NCI-H146 (cell line): Measurements from ENCODE around the gene ELK3.

ENCODE experiments used
- DNase-seq: peaks from one replicate; lab custom pipeline; 2025; lab: John Stamatoyannopoulos, UW

Gene ELK3

GRCh38 chr12:96189781-96190180 is 4.4 kb upstream of the ELK3 start:
- DNase-seq = no peak

GRCh38 chr12:96190413-96191108 is 3.6 kb upstream of the ELK3 start:
- no peak for DNase-seq

GRCh38 chr12:96192926-96193573 is 1.1 kb upstream of the ELK3 start:
- DNase-seq = no peak

DNA sequence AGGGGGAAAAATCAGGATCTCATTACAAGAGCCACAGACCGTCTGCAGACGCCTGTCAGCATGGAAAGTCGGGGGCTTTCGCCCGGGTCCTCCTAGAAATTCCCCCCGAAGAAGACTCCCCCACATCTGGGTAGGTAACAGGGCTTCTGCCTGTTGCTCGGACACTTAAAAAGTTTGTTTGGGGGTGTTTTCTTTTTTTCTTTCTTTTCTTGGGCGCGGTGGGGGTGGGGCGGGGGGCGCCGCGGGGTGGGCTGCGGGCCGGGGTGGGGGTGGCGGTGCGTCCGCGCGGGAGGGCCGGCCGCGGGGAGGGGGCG is 358 bp downstream of the ELK3 start:
- no peak for DNase-seq

- DNase-seq = peak; percentile 24
Observed at GRCh38 chr12:96194971-96195844, 1.0 kb downstream of the ELK3 start.

GRCh38 chr12:96195845-96196451 is 1.8 kb downstream of the ELK3 start:
- no peak for DNase-seq

- DNase-seq = no peak
Observed at GRCh38 chr12:96196781-96197180, 2.6 kb downstream of the ELK3 start.

DNA sequence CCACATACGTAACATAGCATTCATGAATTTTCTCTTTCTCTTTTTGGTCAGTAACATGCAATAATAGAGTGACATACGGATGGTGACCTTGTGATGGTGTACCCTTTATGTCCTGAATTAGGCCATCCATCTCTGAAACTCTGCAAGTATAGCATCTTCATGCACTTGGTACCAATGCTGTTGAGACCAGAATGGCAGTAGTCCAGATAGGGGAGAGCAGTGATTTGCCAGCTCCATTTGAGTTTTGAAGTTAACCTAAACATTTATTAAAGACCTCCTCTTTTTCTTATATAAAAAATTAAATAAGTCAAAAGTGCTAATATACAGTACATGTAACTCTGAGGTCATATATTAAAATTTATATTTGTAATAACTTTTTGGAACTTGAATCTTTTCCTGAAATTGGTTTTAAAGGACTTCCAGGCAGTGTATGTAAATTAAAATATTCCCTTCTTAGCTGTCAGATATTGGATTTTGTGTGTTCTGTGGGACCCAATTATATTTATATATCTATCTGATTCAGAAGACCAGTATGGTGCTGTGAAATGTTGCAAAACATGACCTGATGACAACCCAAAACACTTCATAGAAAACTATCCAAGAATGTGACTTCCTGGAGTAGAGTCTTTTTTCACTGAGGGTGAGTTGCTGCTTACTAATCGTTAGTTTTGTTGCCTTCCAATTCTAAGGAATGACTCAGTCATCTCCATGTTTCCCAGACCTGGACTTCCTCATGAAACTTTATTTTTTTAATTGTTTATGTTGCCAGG is 3.5 kb downstream of the ELK3 start:
- no peak for DNase-seq

GRCh38 chr12:96198965-96199364 is 4.8 kb downstream of the ELK3 start:
- no peak for DNase-seq

DNA sequence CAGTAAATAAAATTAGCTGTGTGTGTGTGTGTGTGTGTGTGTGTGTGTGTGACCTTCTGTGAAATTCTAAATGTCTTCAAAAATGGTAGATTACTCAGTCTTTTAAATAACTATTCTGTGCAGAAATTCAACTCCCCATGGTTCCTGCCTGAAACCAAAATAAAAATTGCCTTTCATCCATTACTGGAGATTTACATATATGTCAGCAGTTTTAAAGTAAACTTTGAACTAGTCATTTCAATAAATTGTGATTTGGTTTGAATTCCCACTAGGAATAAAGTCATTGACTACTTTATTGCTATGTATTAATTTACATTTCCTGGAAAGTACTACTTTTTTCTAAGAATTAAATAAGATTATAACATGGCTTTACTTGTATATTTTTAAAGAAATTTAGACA is 5.3 kb downstream of the ELK3 start:
- DNase-seq = no peak

DNA sequence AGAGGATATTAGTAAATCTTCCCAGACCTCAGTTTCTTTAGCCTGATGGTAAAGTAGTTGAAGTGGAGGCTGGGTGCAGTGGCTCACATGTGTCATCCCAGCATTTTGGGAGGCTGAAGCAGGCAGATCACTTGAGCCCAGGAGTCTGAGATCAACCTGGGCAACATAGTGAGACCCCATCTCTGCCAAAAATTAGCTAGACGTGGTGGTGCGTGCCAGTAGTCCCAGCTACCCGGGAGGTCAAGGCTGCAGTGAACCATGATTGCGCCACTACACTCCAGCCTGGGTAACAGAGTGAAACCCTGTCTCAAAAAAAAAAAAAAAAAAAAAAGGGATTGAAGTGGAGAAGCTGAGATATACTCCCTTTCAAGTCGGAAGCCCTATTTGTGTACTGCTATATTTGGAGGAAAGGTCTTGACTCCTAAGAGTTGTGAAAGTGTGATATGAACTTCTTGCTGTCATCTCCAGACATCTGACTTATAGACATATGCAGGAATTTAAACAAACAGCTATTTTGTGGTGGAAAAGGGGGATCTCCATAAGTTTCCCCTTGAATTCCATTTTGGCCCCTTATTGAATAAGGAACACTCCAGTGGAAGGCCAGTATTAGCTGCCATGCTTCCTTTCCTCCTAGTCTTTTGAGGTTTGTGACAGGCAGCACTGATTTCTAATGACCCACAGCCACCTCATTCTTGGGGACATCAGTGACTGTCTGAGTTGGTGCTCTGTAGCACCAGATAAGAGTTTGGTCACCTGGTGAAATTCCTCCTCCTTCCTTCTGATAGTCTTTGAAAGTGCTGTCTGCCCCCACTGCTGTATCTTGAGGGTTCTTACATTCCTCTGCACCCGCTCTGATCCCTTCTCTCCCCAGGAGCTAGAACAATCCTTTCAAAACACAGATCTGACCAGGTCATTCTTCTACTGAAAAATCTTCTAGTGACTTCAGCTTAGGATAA is 7.4 kb downstream of the ELK3 start:
- no peak for DNase-seq

GRCh38 chr12:96204381-96204780 is 10.2 kb downstream of the ELK3 start:
- no peak for DNase-seq

DNA sequence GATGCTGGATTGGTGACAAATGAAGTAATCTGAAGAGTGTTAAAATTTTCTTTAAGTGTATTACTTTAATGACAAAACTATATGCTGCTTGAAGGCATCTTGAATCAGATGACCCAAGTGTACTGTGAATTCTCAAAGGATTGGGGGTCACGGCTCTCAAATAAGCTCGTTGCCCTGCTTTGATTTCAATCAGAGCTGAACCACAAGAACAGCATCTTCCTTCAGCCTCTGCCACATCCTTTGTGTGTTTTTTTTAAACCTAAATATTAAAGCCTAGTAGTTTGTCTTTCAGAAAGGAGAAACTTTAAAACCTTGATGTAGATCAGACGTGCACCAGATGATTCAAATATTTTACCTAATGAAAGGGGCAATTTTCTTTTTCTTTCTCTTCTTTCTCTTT is 11.7 kb downstream of the ELK3 start:
- DNase-seq = no peak

DNA sequence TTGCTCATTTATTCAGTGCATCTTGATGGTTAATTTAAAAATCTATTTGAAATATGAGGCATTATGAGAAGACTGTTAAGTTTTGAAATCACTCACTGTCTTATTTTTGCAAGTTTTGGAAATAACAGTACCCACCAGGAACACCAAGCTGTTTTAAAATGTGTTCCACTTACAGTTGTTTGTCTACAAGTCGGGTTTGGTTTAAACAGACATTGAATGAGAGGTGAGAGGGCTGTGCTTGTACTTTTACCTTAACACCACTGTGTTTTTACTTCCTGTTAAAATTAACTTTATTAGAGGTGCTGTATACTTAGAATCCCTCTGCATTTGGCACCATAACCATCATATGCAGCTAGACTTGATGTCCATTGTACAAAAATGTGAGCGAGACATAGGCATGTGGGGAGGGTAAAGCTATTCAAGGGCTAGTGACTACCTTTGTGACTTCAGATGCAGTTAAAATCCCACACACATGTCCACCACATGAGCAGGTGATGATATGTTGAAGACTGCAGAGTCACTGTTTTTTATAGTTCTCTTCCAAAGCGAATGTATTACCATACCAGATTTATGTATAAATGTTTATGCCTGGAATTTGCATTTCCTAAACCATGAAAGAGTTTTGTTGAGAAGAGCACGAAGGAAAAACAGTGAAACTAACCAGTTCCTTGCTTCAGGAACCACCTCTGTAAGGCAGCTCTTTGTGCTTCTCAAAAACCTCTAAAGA is 12.9 kb downstream of the ELK3 start:
- DNase-seq = no peak

DNA sequence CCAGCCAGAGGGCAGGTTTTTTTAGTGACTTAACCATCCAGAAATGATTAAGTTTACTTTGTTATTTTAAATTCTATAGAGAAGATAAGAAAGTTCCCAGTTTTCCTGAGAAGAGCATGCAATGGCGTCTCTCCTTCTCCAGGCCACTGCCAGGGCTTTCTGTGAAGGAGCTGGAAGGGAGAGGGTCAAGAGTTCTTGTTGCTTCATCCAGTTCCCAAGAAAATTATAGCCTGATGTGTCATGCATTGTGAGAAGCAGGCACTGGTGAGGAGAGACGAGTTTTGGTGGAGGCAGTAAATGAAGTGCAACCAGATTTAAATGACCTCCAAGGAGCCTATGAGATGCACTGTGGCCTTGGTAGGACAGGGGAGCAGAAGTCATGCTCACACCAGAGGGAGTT is 14.2 kb downstream of the ELK3 start:
- DNase-seq = no peak

DNA sequence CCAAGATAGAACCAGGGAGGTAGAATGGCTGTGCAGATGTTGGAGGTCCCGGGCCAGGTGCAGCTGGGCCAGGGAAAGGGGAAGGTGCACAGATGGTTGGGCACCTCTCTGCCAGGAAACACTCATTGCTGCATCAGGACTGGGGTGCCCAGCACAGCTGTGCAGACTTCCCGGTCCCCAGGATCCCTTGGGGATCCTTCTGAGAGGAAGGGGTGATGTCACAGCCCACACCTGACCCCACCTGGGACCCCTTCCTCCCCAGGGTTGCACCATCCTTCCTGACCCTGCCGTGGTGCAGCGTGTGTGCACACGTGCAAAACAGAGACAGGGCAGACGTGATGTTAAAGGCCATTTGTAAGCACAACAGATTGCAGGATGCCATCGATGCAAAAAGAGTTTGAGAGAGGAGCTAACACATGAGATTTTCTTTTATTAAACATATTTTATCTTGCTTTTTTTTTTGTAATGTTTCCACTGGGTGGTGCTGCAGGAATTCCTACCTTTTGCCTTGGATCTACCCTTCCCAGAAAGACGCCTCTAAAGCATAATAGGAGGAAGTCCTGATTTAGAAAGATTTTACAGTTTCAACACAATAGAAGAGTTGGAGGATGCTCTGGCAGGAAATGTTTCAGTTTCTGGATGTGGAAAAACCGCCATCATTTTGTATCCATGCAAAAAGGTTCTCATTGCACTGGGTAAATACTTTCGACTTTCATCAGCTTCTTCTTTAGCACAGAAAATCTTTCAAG is 14.8 kb downstream of the ELK3 start:
- DNase-seq = no peak

DNA sequence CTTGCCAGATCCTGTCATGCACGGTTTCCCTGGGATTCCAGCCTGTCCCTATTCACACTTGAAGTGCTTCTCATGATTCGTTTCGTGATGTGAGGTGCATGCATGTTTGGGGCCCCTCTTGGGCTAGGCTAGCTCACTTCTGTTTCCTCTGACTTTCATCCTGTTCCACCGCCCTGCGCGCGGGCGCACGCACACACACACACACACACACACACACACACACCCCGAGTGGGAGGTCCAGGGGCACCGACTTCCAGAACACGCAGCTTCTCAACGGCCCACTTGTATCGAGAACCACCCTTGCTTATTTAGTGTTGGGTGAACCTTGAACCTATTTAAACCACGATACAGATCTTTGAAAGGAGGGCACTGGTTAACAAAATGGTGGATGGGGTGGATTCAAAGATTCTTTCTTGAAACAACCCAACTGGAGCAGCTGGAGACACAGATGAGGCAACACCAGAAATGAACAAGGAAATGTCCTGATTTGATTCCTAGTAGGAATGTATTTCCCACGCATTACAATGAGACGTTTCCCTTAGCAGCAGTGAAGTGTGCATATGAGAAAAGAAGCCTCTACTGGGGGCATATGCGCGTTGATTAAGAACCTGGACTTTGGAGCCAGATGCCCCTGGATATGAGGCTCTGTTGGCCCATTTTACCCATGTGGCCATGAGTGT is 16.3 kb downstream of the ELK3 start:
- no peak for DNase-seq

DNA sequence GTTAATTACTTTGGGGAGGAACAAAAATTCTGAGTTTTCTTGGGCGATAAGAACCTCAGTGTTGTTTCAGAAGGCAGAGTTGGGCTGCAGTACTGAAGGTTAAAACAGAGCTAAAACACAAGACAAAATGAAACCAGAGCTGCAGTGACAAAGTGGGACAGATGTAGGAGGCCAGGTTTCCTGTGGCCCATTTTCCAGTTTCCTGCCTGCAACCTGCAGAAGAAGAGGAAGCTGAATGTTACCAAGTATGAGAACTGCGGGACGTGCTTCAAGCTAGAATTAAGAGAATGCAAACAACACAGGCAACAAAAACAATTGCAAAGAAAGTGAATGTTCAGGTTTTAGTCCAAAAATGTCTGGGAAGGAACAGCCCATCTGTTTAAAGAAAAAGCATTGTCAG is 17.8 kb downstream of the ELK3 start:
- no peak for DNase-seq
